ENCODE results near the gene NIPBL.

Gene NIPBL

GRCh38 chr5:37055383-37055990, 178.9 kb downstream of the NIPBL start:
- in situ Hi-C loops (cut with HindIII; ENCODE audit: low sequenced_read_pairs): no loop called here
- TF ChIP-seq, protein P1, sequence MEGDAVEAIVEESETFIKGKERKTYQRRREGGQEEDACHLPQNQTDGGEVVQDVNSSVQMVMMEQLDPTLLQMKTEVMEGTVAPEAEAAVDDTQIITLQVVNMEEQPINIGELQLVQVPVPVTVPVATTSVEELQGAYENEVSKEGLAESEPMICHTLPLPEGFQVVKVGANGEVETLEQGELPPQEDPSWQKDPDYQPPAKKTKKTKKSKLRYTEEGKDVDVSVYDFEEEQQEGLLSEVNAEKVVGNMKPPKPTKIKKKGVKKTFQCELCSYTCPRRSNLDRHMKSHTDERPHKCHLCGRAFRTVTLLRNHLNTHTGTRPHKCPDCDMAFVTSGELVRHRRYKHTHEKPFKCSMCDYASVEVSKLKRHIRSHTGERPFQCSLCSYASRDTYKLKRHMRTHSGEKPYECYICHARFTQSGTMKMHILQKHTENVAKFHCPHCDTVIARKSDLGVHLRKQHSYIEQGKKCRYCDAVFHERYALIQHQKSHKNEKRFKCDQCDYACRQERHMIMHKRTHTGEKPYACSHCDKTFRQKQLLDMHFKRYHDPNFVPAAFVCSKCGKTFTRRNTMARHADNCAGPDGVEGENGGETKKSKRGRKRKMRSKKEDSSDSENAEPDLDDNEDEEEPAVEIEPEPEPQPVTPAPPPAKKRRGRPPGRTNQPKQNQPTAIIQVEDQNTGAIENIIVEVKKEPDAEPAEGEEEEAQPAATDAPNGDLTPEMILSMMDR (IDR thresholded peaks at IDR 0.05; ENCODE audit: low read depth, low read length): no peak
- no peak overlapping the region for H3K4me3 ChIP-seq (ENCODE audit: low read depth, low read length)
- DNase-seq (ENCODE audit: low read depth, low spot score): no peak

- DNase-seq (ENCODE audit: low read depth, low spot score): no peak
- TF ChIP-seq, protein P1 (IDR thresholded peaks at IDR 0.05; ENCODE audit: low read depth, low read length): no peak
- H3K4me3 ChIP-seq (ENCODE audit: low read depth, low read length): no peak overlapping the region
- in situ Hi-C loops (cut with HindIII; ENCODE audit: low sequenced_read_pairs): no loop called here
These were observed 180.2 kb downstream of the NIPBL start for GRCh38 chr5:37056762-37057161.

DNA sequence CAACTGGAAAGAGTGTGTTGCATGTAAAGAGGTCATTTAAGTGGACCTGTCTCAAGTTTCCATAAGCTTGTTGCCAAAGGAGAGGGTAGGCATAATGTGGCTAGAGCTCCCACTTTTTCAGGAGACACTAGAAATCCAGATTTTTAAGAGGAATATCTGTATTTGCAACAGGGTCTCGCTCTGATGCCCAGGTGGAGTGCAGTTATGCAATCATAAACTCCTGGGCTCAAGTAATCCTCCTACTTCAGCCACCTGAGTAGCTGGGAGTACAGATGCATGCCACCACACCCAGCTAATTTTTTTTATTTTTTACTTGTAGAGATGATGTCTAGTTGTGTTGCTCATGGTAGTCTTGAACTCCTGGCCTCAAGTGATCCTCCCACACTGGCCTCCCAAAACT, 183.5 kb downstream of the NIPBL start:
- TF ChIP-seq, protein P1 (IDR thresholded peaks at IDR 0.05; ENCODE audit: low read depth, low read length): no peak
- no peak overlapping the region for H3K4me3 ChIP-seq (ENCODE audit: low read depth, low read length)
- no peak for DNase-seq (ENCODE audit: low read depth, low spot score)
- in situ Hi-C loops (cut with HindIII; ENCODE audit: low sequenced_read_pairs): no loop called here

- H3K4me3 ChIP-seq (ENCODE audit: low read depth, low read length): no peak overlapping the region
- TF ChIP-seq, protein P1 (IDR thresholded peaks at IDR 0.05; ENCODE audit: low read depth, low read length): no peak
- in situ Hi-C loops (cut with HindIII; ENCODE audit: low sequenced_read_pairs): no loop called here
- DNase-seq (ENCODE audit: low read depth, low spot score): no peak
These were observed 187.2 kb downstream of the NIPBL start for GRCh38 chr5:37063739-37064138.

GRCh38 chr5:37064442-37064841, 187.9 kb downstream of the NIPBL start:
- TF ChIP-seq, protein P1 (IDR thresholded peaks at IDR 0.05; ENCODE audit: low read depth, low read length): no peak
- DNase-seq (ENCODE audit: low read depth, low spot score): no peak
- in situ Hi-C loops (cut with HindIII; ENCODE audit: low sequenced_read_pairs): no loop called here
- no peak overlapping the region for H3K4me3 ChIP-seq (ENCODE audit: low read depth, low read length)

- DNase-seq (ENCODE audit: low read depth, low spot score): no peak
- no peak overlapping the region for H3K4me3 ChIP-seq (ENCODE audit: low read depth, low read length)
- TF ChIP-seq, protein P1 (IDR thresholded peaks at IDR 0.05; ENCODE audit: low read depth, low read length): no peak
- in situ Hi-C loops (cut with HindIII; ENCODE audit: low sequenced_read_pairs): no loop called here
These were observed 194.9 kb downstream of the NIPBL start for GRCh38 chr5:37071487-37071886.

Data from astrocyte of the spinal cord (primary cell).